ENCODE data around the gene PHOX2B. TPM values are rescaled to one million over a fixed set of nuclear protein-coding genes. Genes with fewer than 3 reads are reported as not detected.

Gene PHOX2B
- total and polyA plus RNA-seq, 2 of the 13 experiments (the other 11 are each of a cell fraction or from before 2014, with no cell fraction given) = not detected

- TF ChIP-seq ZNF318 (CRISPR knock-in tag; IDR thresholded peaks at IDR 0.05) (no peak), ZNF879 (CRISPR knock-in tag; IDR thresholded peaks at IDR 0.05) (no peak), SETDB1 (CRISPR knock-in tag; IDR thresholded peaks at IDR 0.05; ENCODE audit: borderline replicate concordance) (no peak), AGO1 (IDR thresholded peaks at IDR 0.05; ENCODE audit: low read depth, low read length, poor library complexity, severe bottlenecking) (no peak), ZBTB1 (CRISPR knock-in tag; IDR thresholded peaks at IDR 0.05; ENCODE audit: borderline replicate concordance) (no peak), SIN3B (IDR thresholded peaks at IDR 0.05; ENCODE audit: low read length) (no peak)
These were observed 29.1 kb downstream of the PHOX2B start (continued) for GRCh38 chr4:41719417-41719816.

Measured in HepG2 (cell line).